Right atrium auricular region (tissue), 2 donors: Measurements from ENCODE around the gene DNLZ. TPM values are rescaled to one million over a fixed set of nuclear protein-coding genes. Genes with fewer than 3 reads are reported as not detected.

Experiments used
- DNase-seq: peaks from one replicate; pipeline ENCODE4 v3.0.0-alpha.2; 2019; ENCODE audit warnings: low spot score
- H3K27ac ChIP-seq, 2 donors: fragments of 200-600 bp; sonication (generic); 1 replicate in 1 of 2; 2 replicates in 1 of 2; pipeline ENCODE4 v1.5.1; 2016 to 2019
- H3K27me3 ChIP-seq, 2 donors: fragments of 200-600 bp; sonication (generic); one replicate each; pipeline versions ENCODE4 v1.5.1 to v1.6.0; 2017 to 2019
- H3K36me3 ChIP-seq: fragments of 200-600 bp; sonication (generic); one replicate; pipeline ENCODE4 v1.5.1; 2016
- H3K4me1 ChIP-seq, 2 donors: fragments of 200-600 bp; sonication (generic); one replicate each; pipeline versions ENCODE4 v1.5.1 to v1.6.0; 2017 to 2019
- H3K4me3 ChIP-seq, 2 donors: fragments of 200-600 bp; sonication (generic); 1 replicate in 1 of 2; 2 replicates in 1 of 2; pipeline ENCODE4 v1.5.1; 2017 to 2019; ENCODE audit warnings: mild to moderate bottlenecking in 1 of 2, moderate library complexity in 1 of 2
- H3K9me3 ChIP-seq, 2 donors: fragments of 200-600 bp; sonication (generic); one replicate each; pipeline ENCODE4 v1.5.1; 2019
- CTCF ChIP-seq, 2 donors: fragments of 200-600 bp; sonication (generic); IDR thresholded peaks; one replicate each; pipeline ENCODE4 v1.5.1; 2019; ENCODE audit warnings: antibody characterized with exemption in 2 of 2
- total RNA-seq, 2 donors: library from RNA; depleted of rRNA; stranded (reverse); fragments of >200 nt; gene quantifications; one replicate each; pipeline ENCODE4 v1.1.0, GENCODE V29; 2016

The DNLZ gene
- total RNA-seq, 2 donors from 2014 or later, result 15.4 to 36.6 TPM

GRCh38 chr9:136343884-136344269, 19.7 kb downstream of the DNLZ start:
- H3K4me3 ChIP-seq, result no peak overlapping the region

GRCh38 chr9:136343121-136343883, 20.2 kb downstream of the DNLZ start:
- Histone ChIP-seq H3K4me3 (peak overlapping the region in 1 of 2 donors; percentile 54), H3K4me1 (peaks cover 0 to 84% of the 10 kb centered on the region in 2 donors), H3K36me3 (peaks cover 5% of the 10 kb centered on the region), H3K9me3 (no peaks in the 10 kb centered on the region), H3K27ac (peak overlapping the region; percentile 89 to 91), H3K27me3 (no peaks in the 10 kb centered on the region)
- DNase-seq, result no peak
- no peak for TF ChIP-seq CTCF (IDR thresholded peaks at IDR 0.05)

More at GRCh38 chr9:136343884-136344269, 19.7 kb downstream of the DNLZ start:
- Histone ChIP-seq H3K4me1 (peaks cover 0 to 84% of the 10 kb centered on the region in 2 donors), H3K27me3 (no peaks in the 10 kb centered on the region), H3K36me3 (no peaks in the 10 kb centered on the region), H3K9me3 (no peaks in the 10 kb centered on the region), H3K27ac (peak overlapping the region; percentile 89 to 91)
- no peak for TF ChIP-seq CTCF (IDR thresholded peaks at IDR 0.05)
- DNase-seq, result no peak

- Histone ChIP-seq H3K36me3 (peaks cover 7% of the 10 kb centered on the region), H3K4me1 (peaks cover 0 to 76% of the 10 kb centered on the region in 2 donors), H3K27ac (peak overlapping the region; percentile 89 to 91), H3K27me3 (no peaks in the 10 kb centered on the region), H3K9me3 (no peaks in the 10 kb centered on the region), H3K4me3 (peak overlapping the region; percentile 29 to 54)
- no peak for TF ChIP-seq CTCF (IDR thresholded peaks at IDR 0.05)
- DNase-seq, result peak; percentile 92
Observed at GRCh38 chr9:136342181-136343120, 21.1 kb downstream of the DNLZ start.

DNA sequence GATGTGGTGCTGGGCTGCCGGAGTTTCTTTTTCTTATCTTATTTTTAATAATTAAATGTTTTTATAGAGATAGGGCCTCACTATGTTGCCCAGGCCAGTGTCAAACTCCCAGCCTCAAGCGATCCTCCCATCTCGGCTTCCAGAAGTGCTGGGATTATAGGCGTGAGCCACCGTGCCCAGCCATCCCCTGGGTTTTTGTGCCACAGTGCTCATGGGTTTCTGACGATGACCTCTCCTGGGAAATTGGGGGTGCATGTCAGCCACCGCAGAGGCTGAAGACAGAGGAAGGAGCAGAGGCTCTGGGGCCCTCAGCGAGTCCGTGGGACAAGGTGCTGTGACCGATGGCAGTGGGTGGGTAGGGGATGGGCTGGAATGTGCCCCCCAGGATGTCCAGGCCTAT, 21.8 kb downstream of the DNLZ start:
- H3K27ac ChIP-seq, result peak overlapping the region; percentile 89 to 91
- peaks cover 0 to 71% of the 10 kb centered on the region in 2 donors for H3K4me1 ChIP-seq
- peak overlapping the region in 1 of 2 donors; percentile 54 for H3K4me3 ChIP-seq
- TF ChIP-seq CTCF (IDR thresholded peaks at IDR 0.05), result no peak
- no peaks in the 10 kb centered on the region for H3K9me3 ChIP-seq
- no peak for DNase-seq
- no peaks in the 10 kb centered on the region for H3K27me3 ChIP-seq
- peaks cover 14% of the 10 kb centered on the region for H3K36me3 ChIP-seq

- H3K27ac ChIP-seq, result peak overlapping the region; percentile 89 to 91
- TF ChIP-seq CTCF (IDR thresholded peaks at IDR 0.05), result no peak
- DNase-seq, result peak; percentile 84
- peaks cover 0 to 70% of the 10 kb centered on the region in 2 donors for H3K4me1 ChIP-seq
- no peaks in the 10 kb centered on the region for H3K9me3 ChIP-seq
- H3K27me3 ChIP-seq, result no peaks in the 10 kb centered on the region
- H3K36me3 ChIP-seq, result peaks cover 20% of the 10 kb centered on the region
- no peak overlapping the region for H3K4me3 ChIP-seq
Observed at GRCh38 chr9:136341042-136341655, 22.4 kb downstream of the DNLZ start.
